Bronchial epithelial cell (primary cell): ENCODE measurements around the gene KRTAP23-1. TPM values are rescaled to one million over a fixed set of nuclear protein-coding genes. Genes with fewer than 3 reads are reported as not detected.

Source experiments
- DNase-seq: peaks from one replicate; pipeline ENCODE4 v3.0.0-alpha.2; 2010; ENCODE audit warnings: low read depth
- FAIRE-seq: peaks from 2 replicates; lab custom pipeline; 2011; peaks lifted over from hg19 to GRCh38; lab: Jason Lieb, UNC
- H3K27me3 ChIP-seq: 2 replicates; pipeline ENCODE4 v1.5.1; 2011; ENCODE audit warnings: low read length; ENCODE audit not compliant: control insufficient read depth, insufficient read depth
- H3K36me3 ChIP-seq: 2 replicates; pipeline ENCODE4 v1.5.1; 2011; ENCODE audit warnings: low read length; ENCODE audit not compliant: control insufficient read depth, insufficient read depth
- H3K4me3 ChIP-seq: 2 replicates; pipeline ENCODE4 v1.5.1; 2011; ENCODE audit warnings: mild to moderate bottlenecking, low read depth, low read length, control low read depth
- CTCF ChIP-seq: IDR thresholded peaks from 2 replicates; pipeline ENCODE4 v1.5.1; 2011; ENCODE audit warnings: mild to moderate bottlenecking, moderate library complexity, low read length, control low read depth, inconsistent platforms; ENCODE audit not compliant: insufficient read depth, severe bottlenecking
- total RNA-seq: library from RNA; depleted of rRNA; stranded (reverse); fragments of >200 nt; gene quantifications from 2 replicates; pipeline ENCODE4 v1.2.1, GENCODE V29; 2014

The KRTAP23-1 gene
- total RNA-seq, 1 donor from 2014 or later = not detected

DNA sequence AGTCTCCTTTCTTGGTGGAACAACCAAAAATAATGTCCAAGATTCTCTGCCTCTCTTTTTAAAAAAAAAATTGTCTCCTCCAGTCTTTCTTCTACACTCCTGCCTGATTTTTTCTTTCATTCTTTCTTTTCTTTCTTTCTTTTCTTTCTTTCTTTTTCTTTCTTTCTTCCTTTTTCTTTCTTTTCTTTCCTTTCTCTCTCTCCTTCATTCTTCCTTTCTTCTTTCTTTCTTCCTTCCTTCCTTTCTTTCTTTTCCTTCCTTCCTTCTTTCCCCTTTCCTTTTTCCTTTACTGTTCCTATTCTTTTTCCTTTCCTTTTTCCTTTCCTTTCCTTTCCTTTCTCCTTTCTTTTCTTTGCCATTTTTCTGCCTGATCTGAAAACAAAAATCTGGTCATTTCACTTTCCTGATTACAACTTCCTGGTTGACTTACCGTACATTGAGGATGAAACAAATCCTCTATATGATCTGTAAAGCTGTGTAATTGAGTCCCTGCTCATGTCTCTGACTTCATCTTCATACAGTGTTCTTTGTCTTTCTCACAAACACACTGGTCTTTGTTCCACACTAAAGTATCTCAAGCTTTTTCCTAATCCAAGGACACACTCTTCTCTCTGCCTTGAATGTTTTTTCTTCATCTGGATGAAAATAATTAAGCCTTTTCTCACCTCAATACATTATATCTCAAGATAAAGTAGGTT is 6.1 kb upstream of the KRTAP23-1 start:
- FAIRE-seq (no peak), DNase-seq (no peak)
- H3K27me3 ChIP-seq = no peaks in the 10 kb centered on the region
- no peak overlapping the region for H3K4me3 ChIP-seq
- TF ChIP-seq CTCF = no peak
- H3K36me3 ChIP-seq = no peaks in the 10 kb centered on the region

GRCh38 chr21:30351534-30351933 is 3.1 kb upstream of the KRTAP23-1 start:
- FAIRE-seq = no peak
- Histone ChIP-seq H3K36me3 (no peaks in the 10 kb centered on the region), H3K27me3 (no peaks in the 10 kb centered on the region), H3K4me3 (no peak overlapping the region)
- DNase-seq = no peak
- no peak for TF ChIP-seq CTCF

DNA sequence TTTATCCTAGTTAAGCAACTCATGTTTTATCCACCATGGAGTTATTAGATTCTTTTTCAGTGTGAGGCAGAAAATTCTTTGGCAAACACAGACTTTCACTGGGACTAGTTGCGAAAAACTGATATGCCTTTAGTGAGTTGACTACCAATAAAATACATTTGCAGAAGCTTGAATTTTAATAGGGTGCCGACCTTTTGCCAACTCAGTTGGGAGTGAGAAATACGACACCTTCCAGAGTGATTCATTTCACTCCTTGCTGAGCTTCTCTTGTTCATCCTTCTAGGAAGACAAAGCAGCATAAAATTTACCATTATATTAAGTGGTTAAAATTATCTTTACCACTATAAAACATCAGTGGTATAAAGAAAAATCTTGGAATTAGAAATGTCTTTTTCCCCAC is 1.2 kb upstream of the KRTAP23-1 start:
- FAIRE-seq (no peak), DNase-seq (peak; percentile 35)
- Histone ChIP-seq H3K36me3 (no peaks in the 10 kb centered on the region), H3K27me3 (no peaks in the 10 kb centered on the region), H3K4me3 (no peak overlapping the region)
- no peak for TF ChIP-seq CTCF

DNA sequence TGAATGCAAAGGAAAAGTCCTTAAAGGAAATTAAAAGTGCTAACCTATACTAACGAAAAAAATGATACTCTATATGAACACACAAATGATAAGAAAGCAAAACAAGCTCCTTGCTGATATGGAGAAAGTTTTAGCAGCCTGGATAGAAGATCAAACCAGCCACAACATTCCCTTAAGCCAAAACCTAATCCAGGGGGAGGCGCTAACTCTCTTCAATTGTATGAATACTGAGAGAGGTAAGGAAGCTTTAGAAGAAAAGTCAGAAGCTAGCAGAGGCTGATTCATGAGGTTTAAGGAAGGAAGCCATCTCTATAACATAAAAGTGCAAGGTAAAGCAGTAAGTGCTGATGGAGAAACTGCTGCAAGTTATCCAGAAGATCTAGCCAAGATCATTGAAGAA is 3.4 kb downstream of the KRTAP23-1 start:
- DNase-seq (no peak), FAIRE-seq (no peak)
- no peak overlapping the region for H3K4me3 ChIP-seq
- no peaks in the 10 kb centered on the region for H3K36me3 ChIP-seq
- no peak for TF ChIP-seq CTCF
- no peaks in the 10 kb centered on the region for H3K27me3 ChIP-seq

DNA sequence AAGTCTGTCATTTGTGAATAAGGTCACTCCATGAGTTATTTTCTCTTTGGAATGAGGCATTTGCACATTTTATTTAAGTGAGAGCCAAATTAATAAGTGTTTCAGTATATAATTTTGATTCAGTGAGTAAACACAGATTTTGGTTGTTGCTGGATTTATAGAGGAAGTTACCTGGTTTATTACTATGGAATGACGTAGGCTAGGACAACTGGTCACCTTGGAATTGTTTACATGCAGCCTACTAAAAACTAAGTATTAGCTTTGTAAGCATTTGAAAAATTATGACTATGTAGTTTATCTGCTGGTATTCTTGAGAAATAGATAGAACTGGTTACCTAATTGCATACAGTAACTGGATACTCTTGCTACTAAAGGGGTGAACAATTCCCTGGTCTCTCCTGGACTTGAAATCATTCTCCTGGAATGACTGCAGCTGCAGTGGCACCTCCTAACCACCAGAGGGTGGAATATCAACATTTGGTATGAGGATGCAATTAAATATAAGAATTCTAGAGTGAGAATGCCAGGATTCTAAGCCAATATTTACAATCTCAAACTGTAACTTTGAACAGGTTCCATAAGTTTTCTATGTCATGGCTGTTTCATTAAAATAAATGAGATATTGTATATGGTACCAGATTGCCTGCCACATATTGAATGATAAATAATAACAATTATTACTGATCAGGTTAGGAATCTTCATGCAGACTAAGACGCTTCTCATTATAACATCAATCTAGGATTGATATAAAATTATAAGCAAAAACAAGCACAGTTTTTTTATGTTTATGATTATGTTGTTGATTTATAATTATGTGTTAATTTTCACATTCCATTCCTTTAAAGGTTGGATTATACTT is 7.5 kb downstream of the KRTAP23-1 start:
- H3K27me3 ChIP-seq = no peaks in the 10 kb centered on the region
- H3K4me3 ChIP-seq = no peak overlapping the region
- H3K36me3 ChIP-seq = no peaks in the 10 kb centered on the region
- peak; percentile 65 for TF ChIP-seq CTCF
- FAIRE-seq (no peak), DNase-seq (peak; percentile 56)
